Mesendoderm (in vitro differentiated cells): Measurements from ENCODE around the gene SIRT2.
"Not testable (repeated sequence)": the region's sequence is repeated elsewhere in the genome, so short reads cannot be mapped to it uniquely, and the experiment has no call there.

Experiments used
- DNase-seq: peaks from one replicate; pipeline ENCODE4 v3.0.0; 2013
- H2AK5ac ChIP-seq: 2 replicates; pipeline ENCODE4 v1.6.1; 2013; ENCODE audit warnings: low read length, inconsistent platforms
- H2BK120ac ChIP-seq: 2 replicates; pipeline ENCODE4 v1.6.1; 2013; ENCODE audit warnings: low read depth, mild to moderate bottlenecking, low read length, moderate library complexity, mixed read lengths
- H2BK15ac ChIP-seq: replicated peaks from 2 replicates; pipeline ENCODE4 v1.6.1; 2013; ENCODE audit warnings: low read depth, mild to moderate bottlenecking, moderate library complexity
- H2BK5ac ChIP-seq: 2 replicates; pipeline ENCODE4 v1.6.1; 2013; ENCODE audit warnings: low read length, inconsistent platforms
- H3K18ac ChIP-seq: 2 replicates; pipeline ENCODE4 v1.6.1; 2013; ENCODE audit warnings: mild to moderate bottlenecking, low read length, mixed read lengths
- H3K23ac ChIP-seq: one replicate; pipeline ENCODE4 v1.6.1; 2013; ENCODE audit warnings: low read length
- H3K27ac ChIP-seq: 2 replicates; pipeline ENCODE4 v1.5.1; 2013; ENCODE audit warnings: low read depth, mild to moderate bottlenecking, inconsistent platforms, low read length, moderate library complexity
- H3K27me3 ChIP-seq: 2 replicates; pipeline ENCODE4 v1.6.1; 2013; ENCODE audit warnings: low read length, control low read depth, mild to moderate bottlenecking, inconsistent platforms; ENCODE audit not compliant: insufficient read depth, poor library complexity
- H3K36me3 ChIP-seq: 2 replicates; pipeline ENCODE4 v1.6.1; 2013; ENCODE audit warnings: low read length, inconsistent platforms; ENCODE audit not compliant: control insufficient read depth, insufficient read depth
- H3K4ac ChIP-seq: one replicate; pipeline ENCODE4 v1.6.1; 2013; ENCODE audit warnings: low read depth, mild to moderate bottlenecking, low read length, moderate library complexity
- H3K4me1 ChIP-seq: 2 replicates; pipeline ENCODE4 v1.6.1; 2013; ENCODE audit warnings: low read depth, low read length, inconsistent platforms; ENCODE audit not compliant: control insufficient read depth
- H3K4me2 ChIP-seq: 2 replicates; pipeline ENCODE4 v1.6.1; 2013; ENCODE audit warnings: low read length
- H3K4me3 ChIP-seq: 2 replicates; pipeline ENCODE4 v1.5.1; 2013; ENCODE audit warnings: mild to moderate bottlenecking, low read length
- H3K56ac ChIP-seq: one replicate; pipeline ENCODE4 v1.6.1; 2013; ENCODE audit warnings: low read length
- H3K79me1 ChIP-seq: 2 replicates; pipeline ENCODE4 v1.6.1; 2013; ENCODE audit warnings: low read length, inconsistent platforms
- H3K79me2 ChIP-seq: 2 replicates; pipeline ENCODE4 v1.6.1; 2013; ENCODE audit warnings: mild to moderate bottlenecking, low read length; ENCODE audit not compliant: control insufficient read depth, insufficient read depth
- H3K9ac ChIP-seq: 2 replicates; pipeline ENCODE4 v1.6.1; 2013; ENCODE audit warnings: low read length, inconsistent platforms
- H4K5ac ChIP-seq: one replicate; pipeline ENCODE4 v1.6.1; 2013; ENCODE audit warnings: low read length
- H4K8ac ChIP-seq: one replicate; pipeline ENCODE4 v1.6.1; 2013; ENCODE audit warnings: low read depth, mild to moderate bottlenecking, control low read depth, low read length, moderate library complexity
- WGBS: extraction: QIAGEN DNeasy Blood & Tissue Kit; methylation state at CpG from one replicate; pipeline ENCODE4 v1.1.7; 2013; ENCODE audit warnings: low lambda C conversion rate, missing lambda C conversion rate; ENCODE audit not compliant: insufficient coverage; ENCODE audit errors: extremely low coverage; 5-methylcytosine and 5-hydroxymethylcytosine counted together

SIRT2 gene

GRCh38 chr19:38941979-38942378 lies 42.6 kb upstream of the SIRT2 start:
- no CpG with 5 or more reads among the region's 2 CpGs for WGBS

GRCh38 chr19:38941466-38941865 lies 42.0 kb upstream of the SIRT2 start:
- H3K79me2 ChIP-seq, H3K18ac ChIP-seq, H3K9ac ChIP-seq, H3K27ac ChIP-seq, H4K5ac ChIP-seq, H3K4me1 ChIP-seq, H3K36me3 ChIP-seq, H3K4me2 ChIP-seq, H3K27me3 ChIP-seq, H3K4ac ChIP-seq, H2BK15ac ChIP-seq, H4K8ac ChIP-seq, H2AK5ac ChIP-seq, H3K56ac ChIP-seq, DNase-seq, H3K4me3 ChIP-seq, H2BK5ac ChIP-seq, H3K79me1 ChIP-seq, H2BK120ac ChIP-seq, H3K23ac ChIP-seq: not testable (repeated sequence)
- no CpG with 5 or more reads among the region's 5 CpGs for WGBS

More at GRCh38 chr19:38941979-38942378, 42.6 kb upstream of the SIRT2 start:
- no peaks in the 10 kb centered on the region for H3K79me1 ChIP-seq
- H3K4me1 ChIP-seq: no peaks in the 10 kb centered on the region
- no peak overlapping the region for H2BK120ac ChIP-seq
- H4K8ac ChIP-seq: no peak overlapping the region
- H3K27ac ChIP-seq: no peak overlapping the region
- no peak overlapping the region for H3K4ac ChIP-seq
- H3K9ac ChIP-seq: no peak overlapping the region
- H3K36me3 ChIP-seq: peaks cover 1% of the 10 kb centered on the region
- no peak overlapping the region for H2BK15ac ChIP-seq
- H3K18ac ChIP-seq: no peak overlapping the region
- H2BK5ac ChIP-seq: no peak overlapping the region
- DNase-seq: no peak
- H2AK5ac ChIP-seq: no peak overlapping the region
- H3K4me2 ChIP-seq: no peak overlapping the region
- no peak overlapping the region for H3K23ac ChIP-seq
- no peak overlapping the region for H4K5ac ChIP-seq
- H3K27me3 ChIP-seq: no peaks in the 10 kb centered on the region
- H3K79me2 ChIP-seq: no peaks in the 10 kb centered on the region
- no peak overlapping the region for H3K56ac ChIP-seq
- no peak overlapping the region for H3K4me3 ChIP-seq

GRCh38 chr19:38939957-38940356 lies 40.5 kb upstream of the SIRT2 start:
- Histone ChIP-seq H3K79me1 (no peaks in the 10 kb centered on the region), H3K23ac (no peak overlapping the region), H3K56ac (no peak overlapping the region), H3K9ac (no peak overlapping the region), H2BK120ac (no peak overlapping the region), H2BK15ac (no peak overlapping the region), H2BK5ac (no peak overlapping the region), H4K8ac (no peak overlapping the region), H3K4me1 (no peaks in the 10 kb centered on the region), H3K18ac (no peak overlapping the region), H2AK5ac (no peak overlapping the region), H3K4ac (no peak overlapping the region), H3K27me3 (no peaks in the 10 kb centered on the region), H3K4me2 (no peak overlapping the region), H4K5ac (no peak overlapping the region), H3K36me3 (peaks cover 1% of the 10 kb centered on the region), H3K4me3 (no peak overlapping the region), H3K79me2 (no peaks in the 10 kb centered on the region), H3K27ac (no peak overlapping the region)
- DNase-seq: no peak
- WGBS: no CpG with 5 or more reads among the region's 5 CpGs

GRCh38 chr19:38933544-38933943 lies 34.1 kb upstream of the SIRT2 start:
- DNase-seq: no peak
- Histone ChIP-seq H2BK120ac (no peak overlapping the region), H4K5ac (no peak overlapping the region), H3K79me1 (peaks cover 12% of the 10 kb centered on the region), H3K36me3 (peaks cover 1% of the 10 kb centered on the region), H2AK5ac (no peak overlapping the region), H3K18ac (no peak overlapping the region), H3K56ac (no peak overlapping the region), H3K27me3 (no peaks in the 10 kb centered on the region), H3K23ac (no peak overlapping the region), H3K4me2 (no peak overlapping the region), H4K8ac (no peak overlapping the region), H3K4me3 (no peak overlapping the region), H3K4me1 (peaks cover 2% of the 10 kb centered on the region), H2BK5ac (no peak overlapping the region), H3K9ac (no peak overlapping the region), H3K79me2 (peaks cover 17% of the 10 kb centered on the region), H3K4ac (no peak overlapping the region), H2BK15ac (no peak overlapping the region), H3K27ac (no peak overlapping the region)
- WGBS: no CpG with 5 or more reads among the region's 4 CpGs

- no peak overlapping the region for H2BK15ac ChIP-seq
- no peak overlapping the region for H3K27ac ChIP-seq
- H3K4me3 ChIP-seq: no peak overlapping the region
- no peak overlapping the region for H2AK5ac ChIP-seq
- no CpG with 5 or more reads among the region's 29 CpGs for WGBS
- no peak overlapping the region for H3K9ac ChIP-seq
- H3K79me1 ChIP-seq: peaks cover 12% of the 10 kb centered on the region
- H3K4me1 ChIP-seq: peaks cover 2% of the 10 kb centered on the region
- peaks cover 1% of the 10 kb centered on the region for H3K36me3 ChIP-seq
- no peak overlapping the region for H3K18ac ChIP-seq
- peak; percentile 67 for DNase-seq
- no peak overlapping the region for H3K4ac ChIP-seq
- H3K79me2 ChIP-seq: peaks cover 17% of the 10 kb centered on the region
- no peak overlapping the region for H3K23ac ChIP-seq
- no peaks in the 10 kb centered on the region for H3K27me3 ChIP-seq
- H4K5ac ChIP-seq: no peak overlapping the region
- no peak overlapping the region for H3K56ac ChIP-seq
- no peak overlapping the region for H2BK120ac ChIP-seq
- H3K4me2 ChIP-seq: no peak overlapping the region
- no peak overlapping the region for H4K8ac ChIP-seq
- no peak overlapping the region for H2BK5ac ChIP-seq
Observed at GRCh38 chr19:38932425-38933179, 33.2 kb upstream of the SIRT2 start.

GRCh38 chr19:38931521-38931793 lies 32.0 kb upstream of the SIRT2 start:
- DNase-seq: no peak
- peak overlapping the region; percentile 90 for H3K9ac ChIP-seq
- H2BK5ac ChIP-seq: no peak overlapping the region
- peak overlapping the region; percentile 28 for H2AK5ac ChIP-seq
- no peak overlapping the region for H2BK120ac ChIP-seq
- no CpG with 5 or more reads among the region's 8 CpGs for WGBS
- no peak overlapping the region for H2BK15ac ChIP-seq
- no peak overlapping the region for H3K27ac ChIP-seq
- peaks cover 1% of the 10 kb centered on the region for H3K36me3 ChIP-seq
- H3K4ac ChIP-seq: no peak overlapping the region
- no peak overlapping the region for H4K8ac ChIP-seq
- peak overlapping the region; percentile 97 for H3K56ac ChIP-seq
- H3K79me1 ChIP-seq: peaks cover 12% of the 10 kb centered on the region
- no peak overlapping the region for H3K18ac ChIP-seq
- H3K79me2 ChIP-seq: peaks cover 17% of the 10 kb centered on the region
- H3K4me2 ChIP-seq: peak overlapping the region; percentile 88
- peaks cover 2% of the 10 kb centered on the region for H3K4me1 ChIP-seq
- H3K23ac ChIP-seq: no peak overlapping the region
- H3K4me3 ChIP-seq: peak overlapping the region; percentile 74
- H3K27me3 ChIP-seq: no peaks in the 10 kb centered on the region
- no peak overlapping the region for H4K5ac ChIP-seq
